Stimulated activated CD8-positive, alpha-beta memory T cell treated with anti-CD3 and anti-CD28 coated beads, Interleukin-4, amount 100 ng/mL, for 4 hours (primary cell): ENCODE results near the gene CDC14B.
"Not testable (repeated sequence)": the region's sequence is repeated elsewhere in the genome, so short reads cannot be mapped to it uniquely, and the experiment has no call there.

Experiments
- DNase-seq, 2 donors: peaks; one replicate each; pipeline ENCODE4 v3.0.0-alpha.2; 2020; ENCODE audit warnings: low read depth in 2 of 2, low spot score in 1 of 2

Gene CDC14B

DNA sequence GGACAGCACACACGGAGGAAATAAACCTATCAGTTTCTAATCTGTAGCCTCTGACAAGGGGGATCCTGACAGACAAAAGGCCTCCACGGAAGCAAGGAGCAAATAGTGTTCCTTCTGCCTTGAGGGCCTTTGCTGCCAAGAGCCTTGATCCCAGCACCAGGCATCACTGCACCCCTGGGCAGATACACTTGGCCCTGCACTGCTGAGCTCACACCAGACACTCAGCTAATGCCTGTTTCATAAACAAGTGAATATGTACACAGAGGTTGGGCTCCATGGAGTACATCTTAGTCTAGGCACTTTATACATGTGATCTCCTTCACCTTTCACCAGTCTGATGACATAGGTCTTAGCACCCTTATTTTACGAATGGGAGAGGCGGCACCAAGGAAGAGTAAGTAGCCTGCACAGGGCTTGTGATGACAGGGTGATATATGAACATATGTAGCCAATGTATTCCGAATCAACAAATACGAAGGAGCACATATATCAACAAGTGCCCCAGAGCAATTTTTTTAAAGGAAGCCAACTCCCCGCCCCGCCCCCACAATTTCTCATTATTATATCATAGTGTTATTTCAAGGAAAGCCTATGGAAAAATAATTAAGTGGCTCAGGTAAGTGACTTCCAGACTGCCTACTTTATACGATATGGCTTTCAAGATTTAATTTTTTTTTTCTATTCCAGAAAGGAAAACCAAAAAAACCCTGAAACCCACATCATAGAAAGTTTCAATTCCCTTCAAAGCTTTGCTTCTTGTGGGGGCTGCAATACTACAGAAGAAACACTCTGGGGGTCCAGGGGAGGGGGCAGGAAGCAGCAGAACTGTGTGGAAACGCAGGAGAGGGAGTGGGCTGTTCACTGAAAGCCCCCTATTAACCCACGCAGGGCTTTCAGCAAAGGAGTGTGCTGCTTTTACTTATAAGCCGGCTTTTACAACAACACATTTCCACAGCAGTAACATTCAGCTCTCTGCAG, 32.0 kb downstream of the CDC14B start:
- DNase-seq = no peak

- DNase-seq = no peak
Measured at GRCh38 chr9:96585426-96585825, 34.2 kb downstream of the CDC14B start.

- DNase-seq = not testable (repeated sequence)
Measured at GRCh38 chr9:96582199-96582598, 37.4 kb downstream of the CDC14B start.

DNA sequence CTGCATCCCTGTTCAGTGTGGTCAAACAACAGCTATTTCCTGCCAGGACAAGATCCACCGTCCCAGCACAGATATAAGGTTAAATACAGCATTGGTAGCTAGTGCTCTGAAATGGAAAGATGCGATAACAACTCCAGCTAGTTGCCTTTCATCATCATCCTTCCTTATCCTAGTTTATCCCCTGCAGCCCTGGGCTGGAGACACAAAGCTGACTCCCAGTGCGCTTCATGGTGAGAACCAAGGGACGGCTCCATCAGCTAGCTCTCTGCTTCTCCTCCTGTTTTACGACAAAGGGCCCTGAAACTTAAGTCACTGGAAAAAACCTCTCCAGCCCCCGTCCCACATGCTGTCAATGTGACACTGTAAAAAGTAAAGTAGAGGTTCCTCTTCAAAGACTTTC, 37.9 kb downstream of the CDC14B start:
- no peak for DNase-seq

GRCh38 chr9:96581301-96581700, 38.3 kb downstream of the CDC14B start:
- DNase-seq = no peak

DNA sequence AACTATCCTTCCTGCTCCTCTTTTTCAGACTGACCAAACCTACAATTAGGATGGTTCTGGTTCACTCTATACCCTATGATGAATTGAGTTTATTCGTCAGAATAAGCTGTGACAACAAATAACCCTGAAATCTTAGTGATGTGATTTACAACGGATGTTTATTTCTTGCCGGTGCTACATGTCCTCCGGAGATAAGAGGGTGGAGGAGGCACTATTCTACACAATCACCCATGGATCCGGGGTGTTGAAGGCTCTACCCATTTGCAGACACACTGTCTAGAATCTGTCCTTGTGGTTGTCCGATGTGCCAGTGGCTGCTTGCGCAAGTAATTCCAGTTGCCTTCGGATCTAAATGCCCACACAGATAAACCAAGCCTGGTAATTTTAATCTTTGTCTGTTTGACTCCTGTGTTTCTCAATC, 44.7 kb downstream of the CDC14B start:
- no peak for DNase-seq

DNA sequence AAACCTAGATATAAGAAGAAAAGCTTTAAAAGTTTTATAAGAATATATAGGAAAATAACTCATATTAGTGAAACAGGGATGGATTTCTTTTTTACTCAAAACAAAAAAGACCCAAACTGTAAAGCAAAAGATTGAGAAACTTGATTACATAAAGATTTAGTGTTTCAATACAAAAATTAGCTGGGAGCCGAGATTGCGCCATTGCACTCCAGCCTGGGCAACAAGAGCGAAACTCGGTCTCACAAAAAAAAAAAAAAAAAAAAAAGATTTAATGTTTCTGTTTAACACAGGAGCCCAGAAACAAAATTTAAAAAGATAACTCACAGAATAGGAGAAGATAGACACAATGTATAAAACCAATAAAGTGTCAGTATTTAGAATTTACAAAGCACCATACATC, 45.2 kb downstream of the CDC14B start:
- DNase-seq = no peak

DNA sequence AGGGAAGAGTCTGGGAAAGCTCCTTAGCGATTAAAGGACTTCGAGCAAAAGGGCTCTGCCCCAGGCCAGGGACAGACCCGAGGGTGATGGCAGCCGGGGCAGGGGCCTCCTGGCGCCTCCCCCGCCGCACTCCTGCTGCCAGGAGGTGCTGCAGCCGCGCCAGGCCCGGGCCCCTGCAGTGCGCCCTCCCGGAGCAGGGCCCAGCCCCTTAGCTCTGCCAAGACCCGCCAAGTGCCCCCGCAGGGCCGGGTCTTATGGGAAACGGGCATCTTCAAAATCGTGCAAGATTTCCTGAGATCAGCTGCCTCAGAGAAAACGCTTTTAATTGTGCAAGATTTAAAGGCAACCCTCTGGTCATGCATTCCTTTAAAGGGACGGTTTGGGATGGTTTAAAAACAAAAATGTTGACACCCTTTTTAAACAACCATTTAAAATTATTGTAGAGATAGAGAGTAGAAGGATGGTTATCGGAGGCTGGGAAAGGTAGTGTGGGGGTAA, 52.4 kb downstream of the CDC14B start:
- DNase-seq = no peak

DNA sequence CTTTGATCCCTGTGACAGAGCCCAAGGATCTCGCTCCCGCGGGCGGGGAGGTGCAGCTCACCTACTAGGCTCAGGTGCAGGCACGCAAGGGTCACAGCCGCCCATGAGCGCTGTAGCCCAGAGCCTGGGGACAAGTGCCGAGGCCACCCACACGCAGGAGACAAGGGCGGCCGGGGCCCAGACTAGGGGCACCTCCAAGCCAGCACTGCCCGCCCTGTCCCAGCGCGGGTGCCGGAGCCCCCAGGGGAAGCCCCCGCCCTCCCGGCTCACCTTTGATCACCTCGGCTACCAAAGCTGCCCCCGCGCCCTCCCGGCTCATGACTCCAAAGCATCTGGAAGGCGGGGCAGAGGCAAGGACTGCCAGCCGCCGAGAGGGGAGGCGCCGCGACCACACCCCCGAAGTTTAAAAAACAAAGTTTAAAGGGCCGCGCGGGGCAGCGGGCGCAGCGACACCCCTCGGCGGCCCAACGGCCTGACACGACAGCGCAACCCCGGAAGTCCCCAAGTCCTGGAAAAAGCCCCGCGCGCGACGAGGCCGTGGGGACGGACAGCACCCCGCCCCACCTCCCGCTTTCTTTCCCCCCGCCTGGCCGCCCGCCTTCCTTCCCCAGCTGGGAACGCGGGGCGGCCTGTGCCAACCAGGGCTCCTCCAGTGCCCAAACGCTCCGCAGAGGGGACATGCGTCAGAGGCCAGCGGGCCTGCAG, 53.0 kb downstream of the CDC14B start:
- DNase-seq = peak; percentile 40 to 54

GRCh38 chr9:96565671-96566497, 53.8 kb downstream of the CDC14B start:
- no peak for DNase-seq

DNA sequence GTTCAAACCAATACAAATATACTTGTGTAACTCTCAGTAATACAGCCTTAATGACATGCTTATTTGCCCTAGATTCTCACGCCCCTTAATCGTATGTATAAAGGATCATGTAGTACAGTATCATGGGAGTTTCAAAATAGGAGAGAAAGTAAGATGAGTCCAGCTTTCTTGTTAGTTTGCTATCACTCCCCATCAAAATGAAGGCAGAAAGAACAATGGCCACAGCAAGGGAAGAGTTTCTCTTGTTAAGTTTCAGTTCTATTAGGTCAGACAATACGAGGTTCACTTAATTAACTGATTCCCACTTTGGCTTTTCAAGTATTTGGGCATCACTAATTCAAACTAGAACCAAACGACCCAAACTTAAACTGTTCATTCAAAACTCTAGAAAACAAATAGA, 55.4 kb downstream of the CDC14B start:
- DNase-seq = no peak

DNA sequence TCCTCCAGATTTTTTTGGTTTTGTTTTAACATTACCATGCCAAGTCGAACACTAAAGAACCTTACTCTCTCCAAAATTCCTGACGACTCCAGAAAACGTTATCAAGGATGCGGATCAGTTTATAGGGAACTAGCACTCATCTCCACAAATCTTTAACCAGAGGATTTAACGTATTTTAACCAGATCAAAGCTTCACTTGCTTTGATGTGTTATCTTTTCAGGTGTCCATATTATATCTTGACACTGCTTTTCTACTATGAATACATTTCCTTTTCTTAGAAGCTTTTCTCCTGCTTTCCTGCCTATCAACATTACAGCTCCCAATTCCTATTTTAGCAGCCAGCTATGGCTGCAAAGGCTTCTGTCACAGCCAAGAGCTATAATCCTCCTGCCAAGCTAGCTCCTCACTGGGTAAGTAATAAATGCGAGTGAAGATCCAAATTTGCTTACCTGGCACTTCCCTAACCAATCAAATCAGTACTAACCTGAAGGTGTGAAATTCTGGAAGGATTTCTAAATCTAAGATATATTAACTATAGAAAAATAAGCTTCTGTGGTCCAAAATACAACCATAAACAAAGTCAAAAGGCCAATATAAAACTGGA, 60.2 kb downstream of the CDC14B start:
- no peak for DNase-seq

DNA sequence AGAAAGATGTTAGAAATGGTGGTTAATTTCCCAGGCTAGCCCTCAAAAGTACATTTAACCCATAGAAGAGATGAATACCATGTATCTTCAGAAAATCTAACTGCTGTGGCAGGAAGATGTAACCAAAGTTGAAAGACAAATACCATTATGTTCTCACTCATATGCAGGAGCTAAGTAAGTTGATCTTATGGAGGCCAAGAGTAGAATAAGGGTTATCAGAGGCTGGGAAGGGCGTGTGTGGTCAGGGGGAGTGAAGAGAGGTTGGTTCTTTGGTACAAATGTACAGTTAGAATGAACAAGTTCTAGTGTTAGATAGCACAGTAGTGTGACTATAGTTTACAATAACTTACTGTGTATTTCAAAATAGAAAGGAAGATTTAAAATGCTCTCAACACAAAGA, 61.7 kb downstream of the CDC14B start:
- DNase-seq = no peak

- no peak for DNase-seq
Measured at GRCh38 chr9:96556701-96557461, 62.8 kb downstream of the CDC14B start.

DNA sequence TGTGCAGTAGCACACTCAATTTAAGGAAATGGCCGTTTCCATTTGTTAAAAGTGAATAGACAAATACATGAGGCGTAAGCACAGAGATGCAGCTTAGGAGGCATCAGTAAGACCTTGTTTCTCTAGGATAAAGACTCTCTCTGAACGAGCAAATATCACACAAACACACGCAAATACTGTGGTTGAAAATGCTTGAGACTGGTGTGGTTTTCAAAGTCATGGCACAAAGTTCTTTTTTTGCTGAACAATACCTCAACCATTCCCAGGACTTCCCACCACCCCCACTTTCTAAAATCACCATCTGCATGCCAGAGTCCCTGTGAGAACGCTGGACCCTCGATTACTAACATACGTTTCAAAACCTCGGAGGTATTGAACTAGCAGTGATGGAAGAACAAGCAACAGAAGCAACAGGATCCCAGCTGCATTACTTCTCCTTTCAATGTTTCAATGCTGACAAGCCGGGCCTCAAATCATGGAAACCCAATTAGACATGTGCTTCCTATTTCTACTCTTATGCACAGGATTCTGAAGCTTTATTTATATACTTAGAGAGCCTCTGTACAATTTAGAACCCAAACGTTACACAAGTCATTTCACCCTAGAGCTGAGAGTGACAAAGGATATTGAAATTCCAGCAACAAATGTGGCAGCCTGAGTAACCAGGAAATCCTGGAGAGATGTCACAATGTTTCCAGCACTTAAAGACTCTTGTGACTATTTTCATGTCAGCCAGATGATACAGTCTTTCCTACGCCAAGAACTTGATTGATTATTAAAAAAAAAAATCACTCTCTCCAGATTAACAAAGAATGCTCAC, 63.9 kb downstream of the CDC14B start:
- DNase-seq = no peak

DNA sequence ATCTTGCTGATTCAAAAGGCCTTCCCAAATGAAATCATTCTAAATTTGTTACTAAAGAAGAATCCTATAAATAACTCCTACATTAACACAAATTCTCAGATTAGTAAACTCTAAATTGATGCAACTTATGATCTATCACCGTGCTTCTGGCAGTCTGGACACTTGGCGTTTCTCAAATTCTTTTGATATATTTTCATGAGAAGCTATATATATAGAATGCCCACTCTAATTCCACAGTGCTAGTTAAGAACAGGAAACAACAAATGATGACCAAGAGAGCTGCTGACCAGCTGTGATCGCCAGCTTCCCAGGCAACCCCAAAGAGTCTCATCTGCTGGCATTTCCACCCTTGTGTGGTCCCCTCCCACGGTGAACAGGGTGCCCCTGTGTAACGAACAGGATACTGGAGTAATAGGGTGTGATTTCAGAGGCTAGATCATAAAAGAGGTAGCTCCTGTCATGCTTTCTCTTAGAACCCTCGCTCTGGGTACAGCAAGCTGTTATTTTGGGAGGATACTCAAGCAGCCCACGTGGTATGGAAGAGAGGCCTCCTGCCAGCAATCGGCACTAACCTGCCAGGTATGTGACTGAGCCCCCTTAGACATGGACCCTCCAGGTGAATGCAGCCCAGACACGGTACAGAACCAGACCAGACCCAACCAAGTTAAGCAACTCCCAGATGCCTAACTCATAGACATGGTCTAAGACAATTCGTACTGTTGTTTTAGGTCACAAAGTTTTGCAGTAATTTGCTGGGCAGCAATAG, 64.7 kb downstream of the CDC14B start:
- DNase-seq = no peak

- no peak for DNase-seq
Measured at GRCh38 chr9:96554326-96554725, 65.3 kb downstream of the CDC14B start.

DNA sequence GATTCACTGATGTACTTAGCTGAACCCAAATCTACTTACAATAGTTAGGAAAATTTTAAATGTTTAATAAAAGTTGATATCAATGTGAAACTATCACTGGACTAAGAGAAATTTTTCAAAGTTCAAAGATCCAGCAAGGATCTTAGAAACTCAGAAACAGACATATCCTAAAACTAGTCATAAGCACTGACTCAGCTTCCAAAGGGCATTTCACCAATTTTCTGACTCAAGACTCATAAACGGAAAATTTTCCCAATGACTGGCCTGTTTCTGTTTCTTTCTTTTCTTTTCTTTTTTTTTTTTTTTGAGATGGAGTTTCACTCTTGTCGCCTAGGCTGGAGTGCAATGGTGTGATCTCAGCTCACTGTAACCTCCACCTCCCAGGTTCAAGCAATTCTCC, 66.6 kb downstream of the CDC14B start:
- DNase-seq = no peak

DNA sequence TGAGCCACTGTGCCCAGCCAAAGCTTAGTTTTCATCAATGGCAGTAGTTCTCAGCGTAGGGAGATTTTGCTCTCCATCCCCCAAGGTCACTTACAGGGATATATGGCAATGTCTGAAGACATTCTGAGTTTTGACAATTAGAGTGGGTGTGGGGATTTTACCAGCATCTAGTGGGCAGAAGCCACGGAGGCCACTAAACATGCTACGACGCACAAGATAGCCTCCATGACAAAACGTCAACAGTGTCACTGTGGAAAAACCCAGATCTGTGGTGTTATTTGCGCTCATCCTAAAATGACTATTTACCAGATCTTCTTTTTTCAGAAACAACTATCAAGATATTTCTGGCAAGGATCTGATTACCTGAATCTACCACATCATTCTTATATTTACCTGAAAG, 68.2 kb downstream of the CDC14B start:
- DNase-seq = no peak
